GM12865 (cell line): ENCODE measurements around the gene MTA2.
"Not testable (repeated sequence)": the region's sequence is repeated elsewhere in the genome, so short reads cannot be mapped to it uniquely, and the experiment has no call there.

Experiments used
- DNase-seq: peaks from one replicate; pipeline ENCODE4 v3.0.0; 2010; ENCODE audit warnings: low read depth
- H3K4me3 ChIP-seq: 2 replicates; pipeline ENCODE4 v1.5.1; 2011; ENCODE audit warnings: mild to moderate bottlenecking, low read depth, low read length, control low read depth
- CTCF ChIP-seq: IDR thresholded peaks from 2 replicates; pipeline ENCODE4 v1.5.1; 2011; ENCODE audit warnings: low read length, control low read depth, low read depth, inconsistent platforms; ENCODE audit not compliant: insufficient read depth; ENCODE audit errors: missing control alignments

The MTA2 gene

GRCh38 chr11:62601372-62602140 lies at the start of gene MTA2:
MTA2 (minus strand) TSS chr11:62601865; CDS start chr11:62601450, 415 bp downstream.
- DNase-seq: peak; percentile 99
- no peak for TF ChIP-seq CTCF
- peak within 1 kb of the TSS; percentile 79 for H3K4me3 ChIP-seq

GRCh38 chr11:62650283-62650682 lies 48.6 kb upstream of the MTA2 start:
- DNase-seq, H3K4me3 ChIP-seq: not testable (repeated sequence)

- H3K4me3 ChIP-seq: no peak overlapping the region
- DNase-seq: no peak
- no peak for TF ChIP-seq CTCF
Observed at GRCh38 chr11:62649486-62649885, 47.8 kb upstream of the MTA2 start.

DNA sequence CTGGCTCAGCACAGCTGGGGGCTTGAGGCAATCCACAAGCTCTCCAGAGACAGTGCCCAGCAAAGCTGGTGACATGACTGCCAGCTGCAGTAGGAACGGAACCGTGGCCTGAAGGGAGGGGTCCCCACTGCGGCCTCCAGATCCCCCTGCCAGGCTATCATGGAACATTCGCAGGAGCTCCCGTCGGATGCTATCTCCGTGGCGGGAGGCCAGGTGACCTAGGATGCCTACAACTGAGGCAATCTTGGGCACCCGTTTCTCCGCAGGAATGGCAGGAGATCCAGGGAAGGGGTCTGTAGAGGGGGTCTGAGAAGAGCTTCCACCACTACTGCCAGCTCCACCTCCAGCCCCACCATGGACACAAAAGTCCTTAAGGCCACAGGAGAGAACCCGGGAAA lies 47.3 kb upstream of the MTA2 start:
- no peak for TF ChIP-seq CTCF

DNA sequence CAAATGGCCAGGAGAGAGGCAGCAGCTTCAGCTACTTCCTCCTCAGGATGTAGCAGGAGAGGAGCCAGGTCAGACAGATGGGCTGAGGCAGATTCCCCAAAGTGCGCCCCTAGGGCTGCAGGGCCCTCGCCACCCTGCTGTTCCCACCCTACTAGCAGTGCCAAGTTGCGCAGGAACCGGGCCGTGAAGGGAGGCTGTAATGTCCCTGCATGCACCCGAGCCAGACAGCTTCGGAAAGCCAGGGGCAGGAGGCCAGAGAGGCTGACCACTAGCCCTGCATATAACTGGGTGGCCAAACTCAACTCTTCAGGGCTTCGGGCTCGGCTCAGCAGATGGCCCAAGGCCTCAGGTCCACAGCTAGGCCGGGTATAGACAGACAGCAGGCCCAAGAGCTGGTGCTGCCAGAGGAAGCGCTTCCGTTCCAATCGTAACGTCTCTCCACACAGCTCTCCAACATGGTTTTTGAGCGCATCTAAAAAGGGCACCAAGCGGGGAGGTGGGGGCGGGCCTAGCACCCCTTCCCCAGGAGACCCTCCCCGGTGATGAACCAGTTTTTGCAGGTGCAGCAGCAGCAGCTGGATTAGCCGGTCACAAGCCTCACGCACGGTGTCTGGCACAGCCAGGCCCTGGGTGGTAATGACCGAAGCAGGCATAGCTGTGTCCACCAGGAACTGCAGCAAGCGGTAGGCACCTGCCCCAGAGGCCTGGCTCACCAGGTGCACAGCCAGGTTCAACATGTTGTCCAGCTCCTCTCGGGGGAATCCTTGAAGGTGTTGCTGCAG lies 46.7 kb upstream of the MTA2 start:
- no peak for DNase-seq
- no peak for TF ChIP-seq CTCF
- no peak overlapping the region for H3K4me3 ChIP-seq

More for the DNA sequence above, 47.3 kb upstream of the MTA2 start:
- no peak overlapping the region for H3K4me3 ChIP-seq
- DNase-seq: no peak

DNA sequence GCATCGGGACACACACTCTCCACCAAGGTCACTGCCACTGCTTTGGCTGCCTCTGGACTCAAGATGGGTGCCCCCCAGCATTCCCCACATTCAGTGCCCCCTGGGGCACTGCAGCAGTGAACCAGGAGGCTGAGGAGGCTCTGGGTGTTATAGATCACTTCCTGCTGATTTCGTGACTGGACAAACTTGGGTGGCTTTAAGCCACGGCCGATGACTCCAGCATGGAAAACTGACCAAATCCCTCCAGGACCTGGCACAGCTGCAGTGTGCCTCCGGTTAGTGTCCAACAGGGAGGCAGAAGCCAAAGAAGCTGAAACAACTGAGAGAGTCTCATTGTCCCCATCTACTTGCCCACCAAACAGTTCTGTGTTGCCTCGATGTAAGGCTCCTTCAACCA lies 45.9 kb upstream of the MTA2 start:
- no peak for TF ChIP-seq CTCF
- no peak overlapping the region for H3K4me3 ChIP-seq
- DNase-seq: no peak

DNA sequence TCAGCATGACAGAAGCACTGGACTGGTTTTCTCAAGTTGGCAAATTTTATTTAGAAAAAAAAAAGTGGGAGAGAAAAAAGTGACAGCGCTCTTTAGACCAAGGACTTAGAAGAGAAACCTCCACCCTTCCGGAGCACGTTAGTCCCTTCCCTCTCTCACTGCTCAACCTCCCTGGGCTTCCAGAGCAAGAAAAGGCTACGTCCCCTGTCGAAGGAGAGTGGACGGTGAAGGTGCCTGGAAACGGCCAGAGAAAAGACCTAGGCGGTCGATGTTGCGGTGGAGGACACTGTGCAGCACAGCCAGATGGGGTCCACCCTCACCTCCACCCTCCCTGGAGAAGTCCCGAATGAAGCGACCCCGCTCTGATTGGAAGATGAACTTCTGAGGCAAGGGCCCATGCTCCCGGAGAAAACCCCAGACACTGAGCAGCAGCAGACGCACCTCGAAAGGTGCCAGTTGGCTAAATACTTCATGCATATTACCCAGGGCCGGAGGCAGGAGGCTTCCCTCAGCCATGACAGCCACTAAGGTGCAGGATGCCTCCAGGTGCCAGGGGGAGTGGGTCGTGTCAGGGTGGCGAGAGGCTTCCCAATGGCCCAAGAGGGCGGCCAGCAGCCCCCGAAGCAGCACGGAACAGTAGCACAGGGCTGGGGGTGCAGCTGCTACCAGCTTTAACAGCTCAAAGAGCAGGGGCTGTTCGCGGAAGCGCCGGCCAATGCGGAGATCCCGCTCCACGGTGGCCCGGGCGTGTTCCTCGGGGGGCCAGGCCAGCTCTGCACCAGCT lies 45.4 kb upstream of the MTA2 start:
- no peak for TF ChIP-seq CTCF
- DNase-seq: no peak
- H3K4me3 ChIP-seq: no peak overlapping the region
